ENCODE measurements around the gene C16orf78.

GRCh38 chr16:49436181-49436580 lies 62.6 kb downstream of the C16orf78 start:
- TF ChIP-seq EZH2 (IDR thresholded peaks at IDR 0.05; ENCODE audit: borderline replicate concordance) (no peak), CTCF (IDR thresholded peaks at IDR 0.05; ENCODE audit: poor library complexity) (no peak), EZH2phosphoT487 (IDR thresholded peaks at IDR 0.05; ENCODE audit: low read depth, severe bottlenecking, unreplicated experiment) (no peak)
